Jurkat, Clone E6-1 (cell line): Measurements from ENCODE around the gene PROM2.

Source experiments
- DNase-seq: peaks from one replicate; pipeline ENCODE4 v3.0.0-alpha.2; 2011; ENCODE audit warnings: low read depth, low spot score
- H3K4me3 ChIP-seq: 2 replicates; pipeline ENCODE4 v1.5.1; 2011; ENCODE audit warnings: mild to moderate bottlenecking, low read length, control low read depth, moderate library complexity

The PROM2 gene

DNA sequence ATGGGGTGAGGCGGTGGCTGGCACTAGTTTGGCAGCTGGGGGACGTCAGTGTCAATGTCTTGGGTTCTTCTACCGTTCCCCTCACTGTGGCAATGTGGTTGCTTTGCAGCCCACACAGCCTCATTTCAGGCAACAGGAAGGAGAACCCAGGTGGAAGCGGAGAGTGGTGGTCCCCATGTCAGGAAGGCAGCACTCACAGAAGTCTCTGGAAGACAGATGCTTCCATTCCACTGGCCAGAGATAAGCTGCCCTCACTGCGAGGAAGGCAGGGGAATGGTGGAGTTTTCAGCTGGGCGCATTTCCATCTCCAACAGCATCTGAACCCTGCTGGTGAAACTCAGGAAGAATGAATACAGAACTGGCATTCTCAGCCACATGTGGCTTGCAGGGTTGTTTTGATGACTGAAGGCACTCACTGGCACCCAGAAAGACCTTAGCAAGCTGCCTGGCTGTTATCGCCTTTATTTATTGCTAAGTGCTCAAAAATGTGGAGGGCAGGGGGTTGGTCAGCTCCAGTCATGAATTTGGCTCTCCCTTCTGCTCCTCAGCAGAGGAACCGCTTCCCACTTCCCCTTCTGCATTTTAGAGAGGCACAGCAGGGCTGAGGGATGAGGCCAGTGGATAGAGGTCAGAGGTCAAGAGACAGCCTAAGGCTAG lies 42.3 kb downstream of the PROM2 start:
- DNase-seq = peak; percentile 28
- H3K4me3 ChIP-seq = no peak overlapping the region

DNA sequence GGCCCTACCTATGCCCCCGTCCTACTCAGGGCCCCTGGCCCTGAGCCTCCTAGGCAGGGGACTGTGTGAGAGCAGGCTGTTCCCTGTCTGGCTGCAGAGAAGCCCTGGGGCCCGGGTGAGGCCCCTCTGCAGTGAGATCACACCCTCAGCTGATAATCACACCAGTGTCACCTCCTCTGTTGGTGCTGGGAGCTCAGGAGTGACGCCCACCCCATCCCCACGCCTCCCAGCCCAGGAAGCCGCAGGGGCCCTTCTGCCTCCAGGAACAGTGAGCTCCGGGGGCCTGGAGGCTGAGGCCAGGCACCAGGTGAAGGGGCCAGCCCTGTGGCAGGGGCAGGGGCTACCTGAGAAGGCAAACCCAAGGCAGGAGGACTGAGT lies 42.9 kb downstream of the PROM2 start:
- no peak for DNase-seq
- H3K4me3 ChIP-seq = no peak overlapping the region

DNA sequence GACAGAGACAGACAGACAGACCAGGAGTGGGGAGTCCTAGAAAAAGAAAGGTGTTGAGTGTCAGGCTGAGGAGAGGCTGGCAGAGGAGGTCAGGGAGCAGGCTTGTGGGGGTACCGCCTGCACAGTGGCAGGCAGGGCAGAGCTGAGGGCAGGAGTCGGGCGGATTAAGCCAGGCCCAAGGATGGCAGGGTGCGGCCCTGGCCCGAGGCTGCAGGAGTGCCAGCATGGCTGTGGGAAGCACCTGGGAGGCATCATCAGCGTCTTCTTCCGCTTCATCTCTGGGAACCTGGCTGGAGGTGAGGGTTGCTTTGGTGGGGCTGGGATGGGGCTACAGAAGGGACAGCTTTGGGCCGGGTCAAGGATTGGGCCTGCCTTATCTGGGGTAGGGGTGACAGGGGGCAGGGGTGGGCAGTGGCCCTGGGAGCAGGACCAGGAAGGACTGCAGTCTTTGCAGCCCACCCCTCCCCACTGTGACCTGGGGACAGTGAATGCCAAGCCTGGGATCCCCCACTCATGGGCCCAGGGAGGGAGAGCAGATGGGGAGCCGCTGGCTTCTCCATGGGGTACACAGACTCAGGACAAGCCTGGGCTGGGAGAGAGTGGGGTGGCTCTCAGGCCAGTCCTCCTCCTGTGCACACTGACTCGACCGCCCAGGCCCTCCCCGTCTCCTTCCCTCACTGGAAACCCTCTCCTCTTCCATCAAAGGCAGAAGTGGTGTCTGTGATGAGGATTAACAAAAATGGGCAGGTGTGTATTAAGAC lies 43.6 kb downstream of the PROM2 start:
- no peak for DNase-seq
- H3K4me3 ChIP-seq = no peak overlapping the region

DNA sequence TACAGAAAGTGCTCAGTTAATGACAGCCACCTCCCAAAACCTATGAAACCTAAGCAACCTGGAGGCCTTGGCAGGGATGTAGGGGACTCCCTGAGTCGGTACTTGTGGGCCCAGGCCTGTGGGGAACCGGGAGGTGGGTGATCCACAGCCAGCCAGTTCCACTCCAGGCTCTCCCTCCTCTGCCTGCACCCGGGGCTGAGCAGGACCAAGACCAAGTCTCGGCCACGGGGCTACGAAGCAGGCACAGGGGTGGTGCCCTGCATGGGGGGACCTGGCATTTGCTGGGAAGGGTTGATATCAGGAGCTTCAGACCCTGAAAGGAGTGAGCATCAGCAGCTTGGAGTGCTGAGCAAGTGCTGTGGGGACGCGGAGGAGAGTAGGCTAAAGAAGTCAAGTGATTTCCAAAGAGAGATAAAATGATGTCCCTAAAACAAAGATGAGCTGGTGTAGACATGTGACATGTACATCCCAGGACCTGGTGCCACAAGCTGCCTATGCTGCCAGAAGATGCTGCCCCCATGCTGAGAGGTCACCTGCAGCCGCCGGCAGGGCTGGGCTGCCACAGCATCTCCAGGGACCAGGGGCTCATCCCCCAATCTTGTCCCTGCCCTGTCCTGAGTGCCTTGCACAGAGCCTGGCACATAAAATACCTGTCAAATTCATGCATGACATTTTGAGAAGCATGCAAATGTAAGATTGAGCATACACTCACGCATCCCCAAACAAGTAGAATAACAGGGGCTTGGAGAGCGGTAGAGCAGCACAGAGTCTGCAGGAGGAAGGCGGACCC lies 44.4 kb downstream of the PROM2 start:
- DNase-seq = no peak
- no peak overlapping the region for H3K4me3 ChIP-seq

DNA sequence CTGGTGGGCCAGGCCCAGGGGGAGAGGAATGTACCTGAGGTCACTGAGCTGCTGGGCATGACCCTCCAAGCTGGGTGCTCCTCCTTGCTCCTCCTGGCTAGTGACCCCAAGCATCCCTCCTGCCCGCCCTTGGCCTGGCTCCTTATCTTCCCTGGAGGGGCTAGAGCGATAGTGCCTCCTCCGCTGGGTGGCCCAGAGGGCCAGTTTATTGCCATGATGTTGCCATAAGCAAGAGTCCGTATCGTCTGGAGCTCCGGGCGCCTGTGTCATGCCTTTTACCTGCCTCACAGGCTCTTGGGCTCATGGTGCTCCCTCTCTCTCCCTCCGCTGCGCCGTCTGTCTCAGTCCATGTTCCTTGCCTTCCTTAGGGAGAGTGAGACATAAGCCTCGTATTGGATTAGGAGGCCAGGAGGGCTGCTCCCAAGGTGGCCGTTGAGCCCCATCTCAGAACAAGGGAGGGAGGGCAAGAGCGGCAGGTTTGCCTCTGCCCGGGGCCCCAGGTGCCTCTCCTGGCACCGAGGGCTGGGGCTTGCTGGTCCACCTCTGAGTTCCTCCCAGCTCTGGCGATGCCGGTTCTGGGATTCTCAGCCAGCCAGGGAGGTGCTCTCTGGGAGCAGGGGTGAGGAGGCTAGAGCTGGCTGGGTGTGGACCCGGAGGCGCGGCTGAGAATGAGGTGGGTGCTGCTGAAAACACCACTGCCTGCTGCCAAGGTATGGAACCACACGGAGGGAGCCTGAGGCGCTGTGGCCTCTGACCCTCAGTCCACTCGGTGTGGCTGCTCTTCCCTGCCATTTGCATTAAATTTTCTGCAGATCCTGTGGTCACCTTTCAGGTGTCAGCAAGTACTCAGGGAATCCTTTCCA lies 45.5 kb downstream of the PROM2 start:
- H3K4me3 ChIP-seq = no peak overlapping the region
- no peak for DNase-seq

DNA sequence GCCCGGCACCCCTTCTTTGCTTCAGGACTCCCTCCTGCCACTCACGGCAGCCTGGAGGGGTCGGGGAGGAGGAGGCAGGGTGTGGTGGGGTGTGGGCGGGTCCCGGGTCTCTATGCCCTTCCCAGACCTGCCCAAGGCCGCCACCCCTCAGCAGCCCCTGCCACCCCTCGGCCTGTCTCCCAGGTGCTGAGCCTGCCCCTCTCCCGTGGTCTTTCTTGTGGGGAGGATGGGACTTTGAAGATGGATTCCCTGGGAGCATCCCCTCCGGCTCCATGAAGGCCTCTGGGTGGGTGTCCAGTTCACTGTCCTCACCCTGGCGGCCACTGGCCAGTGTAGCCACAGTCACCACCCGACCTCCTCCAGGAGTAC lies 46.1 kb downstream of the PROM2 start:
- DNase-seq = no peak
- H3K4me3 ChIP-seq = no peak overlapping the region

DNA sequence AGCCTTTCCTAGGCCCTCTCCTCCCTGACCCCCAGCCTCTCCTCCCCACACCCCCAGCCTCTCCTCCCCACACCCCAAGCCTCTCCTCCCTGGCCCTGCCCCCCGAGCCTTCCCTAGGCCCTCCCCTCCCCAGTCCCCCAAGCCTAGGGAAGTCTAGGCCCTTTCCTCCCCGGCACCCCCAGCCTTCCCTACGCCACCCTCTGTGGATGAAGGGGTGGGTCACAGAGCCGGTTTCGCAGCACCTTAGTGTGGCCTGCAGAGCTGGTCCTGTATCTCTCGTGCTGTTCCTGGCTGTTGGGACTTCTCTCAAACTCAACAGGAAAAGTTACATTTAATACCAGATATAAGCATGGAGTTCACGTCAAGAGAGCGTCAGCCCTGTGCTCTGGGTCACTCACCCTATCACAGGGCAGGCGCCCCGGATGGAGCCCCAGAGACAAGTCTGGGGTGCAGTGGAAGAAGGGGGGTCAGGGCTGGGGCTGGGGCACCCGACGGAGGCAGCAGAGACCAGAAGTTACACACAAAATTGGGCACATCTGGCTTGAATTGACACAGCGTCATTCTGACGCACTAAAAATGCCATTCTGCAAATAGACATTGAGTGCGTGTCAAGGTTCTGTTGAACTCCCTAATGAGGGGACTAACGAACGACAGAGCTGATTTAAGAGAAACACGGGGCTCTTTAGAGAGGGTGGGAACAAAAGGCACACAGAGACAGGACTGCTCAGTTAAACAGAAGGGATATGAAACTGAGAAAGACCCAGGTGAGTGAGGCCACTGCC lies 46.9 kb downstream of the PROM2 start:
- DNase-seq = no peak

DNA sequence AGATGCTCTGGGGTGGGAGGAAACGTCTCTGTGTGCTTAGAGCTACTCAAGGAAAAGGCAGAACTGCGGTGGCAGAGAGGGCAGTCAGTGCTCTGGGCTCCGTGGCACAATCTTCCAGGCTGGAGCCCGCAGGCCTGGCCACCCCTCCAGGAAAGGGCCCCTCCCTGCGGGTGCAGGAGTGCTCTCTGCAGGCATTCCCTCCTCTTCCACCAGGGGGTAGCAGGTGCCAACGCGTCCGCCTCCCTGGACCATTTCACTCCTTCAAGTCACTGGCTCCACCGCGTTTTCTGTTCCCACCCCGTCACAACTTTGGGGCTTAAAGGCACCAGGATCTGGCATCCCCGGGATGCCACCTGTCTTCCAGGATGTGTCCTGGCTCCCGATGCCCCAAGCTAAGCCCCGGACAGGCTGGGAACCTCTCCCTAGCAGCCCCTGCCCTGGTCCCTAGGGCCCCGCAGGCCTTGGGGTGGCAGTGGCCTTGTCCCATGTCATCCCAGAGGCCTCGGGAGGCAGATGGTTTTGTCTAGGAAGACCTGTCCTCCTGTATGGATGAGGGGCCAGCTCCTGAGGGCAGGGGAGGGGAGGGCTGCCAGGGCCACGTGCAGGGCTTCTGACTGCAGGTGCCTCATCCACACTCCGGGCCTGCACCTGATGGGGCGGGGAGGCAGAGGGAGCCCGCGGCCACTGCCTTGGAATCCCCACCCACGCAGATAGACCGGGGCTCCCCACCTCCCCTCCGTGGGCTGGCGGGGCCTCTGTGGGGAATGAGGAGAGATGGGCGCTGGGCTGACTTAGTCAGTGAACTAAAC lies 49.3 kb downstream of the PROM2 start:
- H3K4me3 ChIP-seq = no peak overlapping the region
- peak; percentile 27 for DNase-seq

More for the DNA sequence above, 46.9 kb downstream of the PROM2 start:
- no peak overlapping the region for H3K4me3 ChIP-seq

DNA sequence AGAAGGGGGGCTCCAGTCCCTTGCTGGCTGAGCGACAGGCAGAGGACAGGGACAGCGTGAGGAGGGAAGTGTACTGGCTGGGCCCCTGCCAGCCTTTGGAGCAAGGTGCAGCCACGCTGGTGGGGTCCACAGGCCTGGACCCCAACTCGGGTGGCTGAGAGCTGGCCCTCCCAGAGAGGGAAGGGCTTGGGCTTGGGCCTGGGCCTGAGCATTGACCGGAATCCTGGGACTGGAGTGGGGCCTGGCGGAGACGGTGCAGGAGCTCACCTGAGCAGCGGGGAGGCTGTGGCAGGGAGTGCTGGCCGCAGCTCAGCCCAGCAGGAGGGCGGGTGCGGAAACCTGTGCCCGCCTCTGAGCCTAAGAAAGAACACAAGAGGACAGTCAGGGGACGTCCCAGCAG lies 50.8 kb downstream of the PROM2 start:
- no peak for DNase-seq
- no peak overlapping the region for H3K4me3 ChIP-seq

DNA sequence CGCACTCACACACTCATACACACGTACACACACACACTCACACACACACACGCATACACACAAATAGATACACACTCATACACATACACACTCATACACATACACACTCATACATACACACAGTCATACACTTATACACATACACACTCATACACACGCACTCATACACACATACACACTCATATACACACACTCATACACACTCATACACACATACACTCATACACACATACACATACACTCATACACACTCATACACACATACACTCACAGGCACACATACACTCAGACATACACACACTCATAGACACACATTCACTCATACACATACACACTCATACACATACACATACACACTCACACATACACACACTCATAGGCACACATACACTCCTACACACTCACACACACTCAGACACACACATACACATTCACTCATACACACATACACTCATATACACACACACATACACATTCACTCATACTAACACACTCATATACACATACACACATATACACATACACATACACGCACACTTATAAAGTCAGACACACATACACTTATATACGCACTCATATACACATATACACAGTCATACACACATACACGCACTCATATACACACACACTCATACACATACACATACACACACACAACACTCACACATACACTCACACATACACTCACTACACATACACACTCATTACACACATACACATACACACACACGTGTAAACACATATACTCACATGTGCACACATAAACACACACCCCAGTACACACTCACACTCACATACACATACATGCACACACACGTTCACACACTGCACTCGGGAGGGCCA lies 51.6 kb downstream of the PROM2 start:
- H3K4me3 ChIP-seq = no peak overlapping the region
- no peak for DNase-seq

DNA sequence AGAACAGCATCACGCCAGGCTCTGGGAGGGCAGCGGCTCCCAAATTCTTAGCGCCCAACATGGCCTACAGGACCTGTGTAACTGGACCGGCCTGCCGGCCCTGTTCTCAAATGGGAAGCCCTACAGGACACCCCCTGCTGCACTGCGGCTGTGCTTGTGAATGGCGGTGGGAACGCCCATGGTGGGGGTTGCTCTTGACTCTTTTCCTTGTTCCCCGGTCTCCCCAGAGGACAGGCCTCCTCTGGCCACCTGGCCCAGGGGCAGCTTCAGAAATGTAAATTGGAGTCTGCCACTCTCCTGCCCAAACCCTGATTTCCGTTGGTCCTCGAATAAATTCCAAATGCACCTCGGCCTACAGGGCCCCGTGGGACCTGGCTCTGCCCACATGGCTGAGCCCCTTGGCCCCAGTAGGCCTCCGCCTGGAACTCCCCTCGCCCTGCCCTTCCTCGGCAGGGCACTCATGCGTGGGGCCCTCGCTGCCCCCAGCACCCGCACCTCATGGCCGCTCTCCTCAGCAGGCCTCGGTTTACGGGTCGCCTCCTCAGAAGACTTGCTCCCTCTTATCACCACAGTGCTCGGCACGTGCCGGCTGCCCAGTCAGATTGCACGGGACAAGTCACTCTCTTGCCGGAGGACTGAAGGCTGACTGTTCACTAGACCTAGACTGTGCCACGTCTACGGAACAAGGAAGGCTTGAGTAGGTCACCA lies 52.3 kb downstream of the PROM2 start:
- no peak for DNase-seq
- no peak overlapping the region for H3K4me3 ChIP-seq

DNA sequence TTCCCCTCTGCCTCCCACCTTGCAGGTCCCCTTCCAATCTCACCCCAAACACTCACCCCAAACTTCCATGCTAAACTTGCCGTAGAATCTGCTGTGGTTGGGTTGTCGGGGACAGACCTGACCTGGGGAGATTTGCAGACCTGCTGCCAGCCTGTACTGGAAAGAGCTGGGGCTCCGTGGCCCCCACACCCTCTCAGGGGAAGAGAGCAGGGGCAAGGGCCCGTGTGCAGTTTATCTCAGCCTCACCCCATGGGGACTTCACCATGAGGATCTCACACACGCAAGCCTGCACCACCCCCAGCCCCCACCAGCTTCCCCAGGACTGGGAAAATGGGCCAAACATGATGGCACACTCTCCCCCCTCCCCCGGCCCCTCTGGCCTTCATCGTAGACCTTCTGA lies 53.6 kb downstream of the PROM2 start:
- no peak for DNase-seq
- no peak overlapping the region for H3K4me3 ChIP-seq

DNA sequence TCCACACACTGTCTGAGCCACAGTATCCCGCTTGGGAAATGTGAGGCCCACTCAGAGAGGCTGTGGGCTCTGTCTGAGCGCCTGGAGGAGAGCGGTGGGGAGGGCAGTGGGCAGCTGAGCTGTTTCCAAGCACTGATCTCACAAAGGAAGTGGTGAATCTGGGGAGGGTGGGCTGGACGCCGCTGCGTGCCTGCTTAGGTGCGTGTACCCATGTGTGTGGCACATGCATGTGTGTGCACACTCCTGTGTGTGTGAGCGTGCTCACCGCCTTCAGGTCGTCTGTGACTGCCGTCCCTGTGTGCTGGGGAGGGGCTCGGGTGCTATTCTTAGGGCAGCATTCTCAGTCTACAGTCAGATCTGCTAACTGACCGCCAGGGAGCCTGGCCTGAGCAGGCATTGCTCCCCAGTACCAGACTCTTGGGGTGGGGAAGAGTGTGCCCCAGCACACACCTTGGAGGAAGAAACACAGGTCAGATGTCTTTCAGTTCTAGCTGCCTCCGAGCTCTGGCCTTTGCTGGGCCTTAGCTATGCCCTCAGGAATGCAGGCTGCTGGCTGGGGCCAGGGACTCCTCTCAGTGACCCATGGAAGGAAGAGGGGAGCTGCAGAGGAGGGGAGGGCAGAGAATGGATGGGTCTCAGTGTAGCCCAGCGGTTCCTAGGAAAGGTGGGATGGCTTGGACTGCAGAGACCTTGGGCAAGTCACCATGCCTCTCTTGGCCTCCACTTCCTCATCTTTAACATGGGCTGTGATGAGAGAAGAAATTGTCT lies 54.3 kb downstream of the PROM2 start:
- no peak for DNase-seq
- no peak overlapping the region for H3K4me3 ChIP-seq

DNA sequence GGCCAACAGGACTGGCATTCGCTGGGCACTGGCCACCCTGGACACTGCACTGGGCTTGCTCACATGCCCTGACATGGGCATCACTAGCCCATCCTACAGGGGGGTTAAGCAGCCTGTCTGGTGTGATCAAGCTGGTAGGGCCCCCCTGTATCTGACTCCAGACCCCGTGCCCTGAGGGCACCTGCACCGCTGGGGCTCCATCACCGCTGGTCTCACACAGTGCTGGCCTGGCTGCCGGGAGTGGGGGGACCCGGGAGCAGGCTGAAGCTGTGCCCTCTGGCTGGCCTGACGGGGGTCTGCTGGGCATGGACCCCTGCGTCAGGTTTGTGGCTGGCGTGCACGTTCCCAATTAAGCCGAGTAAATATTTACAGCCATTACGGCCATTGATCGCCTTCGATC lies 55.2 kb downstream of the PROM2 start:
- DNase-seq = no peak
- H3K4me3 ChIP-seq = no peak overlapping the region

DNA sequence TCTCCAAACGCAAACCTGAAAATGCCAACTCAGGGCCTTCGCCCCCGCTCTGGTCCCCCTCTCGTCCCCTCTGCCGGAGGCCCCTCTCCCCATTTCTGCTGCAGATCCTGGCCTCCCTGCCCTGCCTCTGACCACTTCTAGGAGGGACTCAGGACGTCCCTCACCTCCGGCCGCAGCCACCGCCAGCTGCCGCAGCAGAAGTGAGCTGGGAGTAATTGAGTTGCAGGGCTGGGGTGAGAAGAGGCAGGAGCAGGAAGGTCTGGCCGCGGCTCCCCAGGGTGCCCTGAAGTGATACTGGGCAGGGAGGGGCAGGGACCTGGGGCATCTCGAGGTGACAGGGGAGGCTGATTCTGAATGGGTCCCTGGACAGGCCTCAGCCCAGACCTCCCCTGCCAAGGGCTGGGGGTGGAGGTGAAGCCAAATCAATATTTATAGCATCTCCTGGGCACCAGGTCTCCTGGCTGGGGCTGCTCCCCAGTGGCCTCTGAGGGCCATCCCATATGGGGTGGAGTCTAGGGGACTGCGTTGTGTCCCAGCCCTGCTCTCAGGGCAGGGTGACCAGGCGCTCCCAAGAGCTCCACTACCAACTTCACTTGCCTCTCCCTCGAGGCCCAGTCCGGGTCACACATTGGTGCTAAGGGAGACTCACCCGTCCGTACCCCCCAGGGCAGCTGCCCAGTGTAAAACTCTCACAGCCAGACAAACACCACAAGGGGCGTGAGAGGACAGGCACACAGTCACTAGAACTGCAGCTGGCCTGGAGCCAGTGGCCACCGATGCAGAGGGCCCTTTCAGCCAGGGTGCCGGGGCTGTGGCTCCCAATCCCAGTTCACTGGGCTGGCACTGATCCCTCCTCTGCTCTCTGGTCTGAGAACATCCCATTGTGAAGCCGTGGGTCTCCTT lies 55.9 kb downstream of the PROM2 start:
- no peak overlapping the region for H3K4me3 ChIP-seq
- no peak for DNase-seq
